Esophagus squamous epithelium (tissue), 4 donors: Measurements from ENCODE around the gene STON1.

Experiments
- CTCF ChIP-seq, 6 experiments: fragments of 450-650 bp in 4 of 6; fragments of 200-600 bp in 2 of 6; sonication (generic) in 2 of 6; IDR thresholded peaks; one replicate each; pipeline ENCODE4 v1.5.1; 2016 to 2019; ENCODE audit warnings: antibody characterized with exemption in 6 of 6, mild to moderate bottlenecking in 4 of 6, moderate library complexity in 4 of 6
- POLR2A ChIP-seq, 4 donors: fragments of 450-650 bp; IDR thresholded peaks; one replicate each; pipeline ENCODE4 v1.6.1; 2017; ENCODE audit warnings: antibody characterized with exemption in 4 of 4, mild to moderate bottlenecking in 4 of 4, moderate library complexity in 3 of 4

DNA sequence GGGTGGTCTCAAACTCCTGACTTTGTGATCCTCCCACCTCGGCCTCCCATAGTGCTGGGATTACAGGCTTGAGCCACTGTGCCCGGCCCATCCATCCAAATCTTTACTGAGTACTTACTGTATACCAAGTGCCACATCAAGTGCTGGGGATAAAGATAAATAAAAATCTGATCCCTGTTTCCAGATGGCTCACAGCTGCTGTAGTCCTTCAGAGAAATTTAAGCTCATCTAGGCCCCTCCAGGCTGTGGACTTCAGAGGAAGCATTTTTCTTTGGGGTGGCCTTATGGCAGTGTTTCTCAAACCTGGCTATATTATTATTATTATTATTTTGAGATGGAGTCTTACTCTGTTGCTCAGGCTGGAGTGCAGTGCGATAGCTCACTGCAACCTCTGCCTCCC is 54.0 kb downstream of the STON1 start:
- no peak for TF ChIP-seq CTCF (IDR thresholded peaks at IDR 0.05)
- no peak for TF ChIP-seq POLR2A (IDR thresholded peaks at IDR 0.05)
